Mesothelial cell of epicardium (in vitro differentiated cells): Measurements from ENCODE around the gene ZNF729. TPM values are rescaled to one million over a fixed set of nuclear protein-coding genes. Genes with fewer than 3 reads are reported as not detected.
"Not testable (repeated sequence)": the region's sequence is repeated elsewhere in the genome, so short reads cannot be mapped to it uniquely, and the experiment has no call there.

Source experiments
- DNase-seq, 2 experiments: peaks; one replicate each; pipeline ENCODE4 v3.0.0; 2021; ENCODE audit warnings: low spot score in 2 of 2; ENCODE audit not compliant: unreplicated experiment in 2 of 2
- H3K27ac Mint-ChIP-seq: 2 replicates; pipeline ENCODE4 v1.8.0; 2021; ENCODE audit warnings: mixed read lengths
- H3K27me3 Mint-ChIP-seq: 2 replicates; pipeline ENCODE4 v1.8.0; 2021; ENCODE audit warnings: low read depth, mixed read lengths
- H3K36me3 Mint-ChIP-seq: 2 replicates; pipeline ENCODE4 v1.8.0; 2021; ENCODE audit warnings: mixed read lengths
- H3K4me1 Mint-ChIP-seq: 2 replicates; pipeline ENCODE4 v1.8.0; 2021; ENCODE audit warnings: mixed read lengths
- H3K4me3 Mint-ChIP-seq: 2 replicates; pipeline ENCODE4 v1.8.0; 2021; ENCODE audit warnings: mild to moderate bottlenecking, moderate library complexity, mixed read lengths
- H3K9me3 Mint-ChIP-seq: 2 replicates; pipeline ENCODE4 v1.8.0; 2021; ENCODE audit warnings: mixed read lengths
- CTCF ChIP-seq: fragments of 200-600 bp; sonication (generic); IDR thresholded peaks from one replicate; pipeline ENCODE4 v1.5.0; 2021; ENCODE audit warnings: antibody characterized with exemption; ENCODE audit not compliant: unreplicated experiment
- total RNA-seq: library from RNA; stranded (reverse); gene quantifications from 3 replicates; pipeline ENCODE4 v1.2.1, GENCODE V29; 2021

ZNF729 gene
- total RNA-seq, 1 donor from 2014 or later: not detected

- DNase-seq: no peak
- Mint-ChIP-seq H3K27ac (no peak overlapping the region), H3K4me1 (no peaks in the 10 kb centered on the region), H3K36me3 (peaks cover 1% of the 10 kb centered on the region), H3K27me3 (no peaks in the 10 kb centered on the region), H3K9me3 (peaks cover 50% of the 10 kb centered on the region), H3K4me3 (no peak overlapping the region)
- no peak for TF ChIP-seq CTCF
These were observed 24.6 kb upstream of the ZNF729 start for GRCh38 chr19:22261596-22261995.

GRCh38 chr19:22263121-22263520 is 23.1 kb upstream of the ZNF729 start:
- Mint-ChIP-seq H3K27ac (no peak overlapping the region), H3K4me1 (no peaks in the 10 kb centered on the region), H3K4me3 (no peak overlapping the region), H3K9me3 (peaks cover 50% of the 10 kb centered on the region), H3K27me3 (no peaks in the 10 kb centered on the region), H3K36me3 (peaks cover 3% of the 10 kb centered on the region)
- no peak for DNase-seq
- no peak for TF ChIP-seq CTCF

GRCh38 chr19:22321554-22321953 is 35.3 kb downstream of the ZNF729 start:
- H3K4me1 Mint-ChIP-seq, H3K4me3 Mint-ChIP-seq, DNase-seq, H3K27ac Mint-ChIP-seq, H3K36me3 Mint-ChIP-seq, H3K27me3 Mint-ChIP-seq: not testable (repeated sequence)
- H3K9me3 Mint-ChIP-seq: peaks cover 64% of the 10 kb centered on the region

- DNase-seq: no peak
- no peaks in the 10 kb centered on the region for H3K27me3 Mint-ChIP-seq
- no peak for TF ChIP-seq CTCF
- no peak overlapping the region for H3K27ac Mint-ChIP-seq
- peaks cover 85% of the 10 kb centered on the region for H3K9me3 Mint-ChIP-seq
- no peaks in the 10 kb centered on the region for H3K36me3 Mint-ChIP-seq
- H3K4me3 Mint-ChIP-seq: no peak overlapping the region
- no peaks in the 10 kb centered on the region for H3K4me1 Mint-ChIP-seq
These were observed 40.0 kb downstream of the ZNF729 start for GRCh38 chr19:22326219-22326618.

GRCh38 chr19:22327321-22327720 is 41.1 kb downstream of the ZNF729 start:
- Mint-ChIP-seq H3K27ac (no peak overlapping the region), H3K36me3 (no peaks in the 10 kb centered on the region), H3K4me1 (no peaks in the 10 kb centered on the region)

GRCh38 chr19:22331521-22331920 is 45.3 kb downstream of the ZNF729 start:
- Mint-ChIP-seq H3K4me3 (no peak overlapping the region), H3K9me3 (peaks cover 94% of the 10 kb centered on the region), H3K36me3 (peaks cover 2% of the 10 kb centered on the region), H3K27me3 (no peaks in the 10 kb centered on the region), H3K4me1 (no peaks in the 10 kb centered on the region), H3K27ac (no peak overlapping the region)
- no peak for TF ChIP-seq CTCF
- DNase-seq: no peak

More at GRCh38 chr19:22327321-22327720, 41.1 kb downstream of the ZNF729 start:
- DNase-seq: no peak
- Mint-ChIP-seq H3K9me3 (peaks cover 94% of the 10 kb centered on the region), H3K27me3 (no peaks in the 10 kb centered on the region), H3K4me3 (no peak overlapping the region)
- no peak for TF ChIP-seq CTCF
